ENCODE results near the gene SIN3A.

GRCh38 chr15:75358771-75359536, 92.5 kb downstream of the SIN3A start:
- TF ChIP-seq EZH2 (IDR thresholded peaks at IDR 0.05; ENCODE audit: low read depth) (no peak), CTCF (conservative IDR thresholded peaks at IDR 0.05) (no peak)

Measured in PC-9 (cell line).